HCEC 1CT (cell line): ENCODE data around the gene ANKS1B.
A peak's percentile ranks its signal among the peaks of the same experiment; 100 is the strongest.

Source experiments
- DNase-seq: peaks from one replicate; pipeline ENCODE4 v3.0.0-alpha.2; 2017

ANKS1B gene

GRCh38 chr12:98738539-98738938 is 1246.2 kb downstream of the ANKS1B start:
- no peak for DNase-seq

GRCh38 chr12:98738002-98738401 is 1246.7 kb downstream of the ANKS1B start:
- no peak for DNase-seq

- DNase-seq = no peak
These were observed 1247.4 kb downstream of the ANKS1B start for GRCh38 chr12:98737322-98737712.

- no peak for DNase-seq
These were observed 1248.1 kb downstream of the ANKS1B start for GRCh38 chr12:98736352-98737321.

DNA sequence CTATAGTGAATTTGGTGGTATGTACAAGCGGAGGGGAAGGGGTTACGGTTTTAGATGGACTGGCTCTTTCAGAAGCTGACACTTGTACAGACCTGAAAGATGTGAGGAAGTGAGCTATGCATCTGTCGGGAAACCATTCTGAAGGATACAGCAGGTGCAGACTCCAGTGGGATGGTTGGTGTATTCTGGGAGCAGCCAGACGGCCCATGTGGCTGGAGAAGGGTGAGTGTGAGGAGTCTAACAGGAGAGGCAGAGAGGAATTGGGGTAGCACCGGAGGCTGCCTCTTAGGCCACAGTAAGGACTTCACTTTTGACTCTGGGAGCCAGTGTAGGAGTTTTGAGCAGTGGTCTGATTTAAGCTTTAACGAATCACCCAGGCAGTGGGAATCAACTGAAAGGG is 1248.9 kb downstream of the ANKS1B start:
- no peak for DNase-seq

DNA sequence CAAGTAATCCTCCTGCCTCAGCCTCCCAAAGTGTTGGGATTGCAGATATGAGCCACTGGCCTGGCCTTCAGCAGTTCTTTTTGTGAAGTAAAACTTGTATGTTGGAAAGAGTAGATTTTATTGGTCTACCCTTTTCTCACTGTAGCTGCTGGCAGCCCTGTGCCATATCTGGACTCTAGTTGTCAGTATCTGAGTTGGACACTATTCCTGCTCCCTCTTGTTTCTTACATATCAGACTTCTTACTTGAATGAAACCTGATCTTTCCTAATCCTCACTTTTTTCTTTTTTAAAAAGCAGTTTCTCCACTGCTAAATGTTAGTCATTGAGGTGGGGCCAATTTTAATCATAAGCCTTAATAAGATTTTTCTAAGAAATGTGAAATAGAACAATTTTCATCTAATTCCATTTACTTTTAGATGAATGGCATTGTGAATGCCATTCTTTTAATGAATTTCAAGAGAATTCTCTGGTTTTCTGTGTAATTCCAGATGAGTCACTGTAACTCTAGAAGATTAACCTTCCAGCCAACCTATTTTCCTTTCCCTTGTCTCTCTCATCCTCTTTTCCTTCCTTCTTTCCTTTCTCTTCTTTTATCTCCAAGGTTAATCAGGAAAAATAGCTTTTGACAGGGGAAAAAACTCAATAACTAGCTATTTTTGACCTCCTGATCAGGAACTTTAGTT is 1250.9 kb downstream of the ANKS1B start:
- peak; percentile 16 for DNase-seq

- DNase-seq = no peak
These were observed 1254.3 kb downstream of the ANKS1B start for GRCh38 chr12:98730412-98730811.

DNA sequence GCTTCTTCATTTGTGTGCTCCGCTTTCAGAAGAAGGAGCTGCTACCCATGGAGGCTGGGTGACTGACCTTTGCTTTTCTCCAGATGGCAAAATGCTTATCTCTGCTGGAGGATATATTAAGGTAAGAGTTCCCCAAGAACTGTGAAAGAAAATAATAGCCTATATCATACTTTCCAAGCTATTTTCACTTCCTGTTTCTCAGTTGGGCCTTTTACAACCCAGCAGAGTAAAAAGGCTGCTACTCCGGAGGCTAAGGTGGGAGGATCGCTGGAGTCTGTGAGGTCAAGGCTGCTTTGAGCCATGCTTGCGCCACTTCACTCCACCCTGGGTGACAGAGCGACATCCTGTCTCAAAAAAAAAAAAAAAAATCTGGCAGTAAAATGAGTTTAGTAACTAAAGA is 1257.5 kb downstream of the ANKS1B start:
- no peak for DNase-seq

- DNase-seq = peak; percentile 61
These were observed 1259.1 kb downstream of the ANKS1B start for GRCh38 chr12:98725476-98726247.

DNA sequence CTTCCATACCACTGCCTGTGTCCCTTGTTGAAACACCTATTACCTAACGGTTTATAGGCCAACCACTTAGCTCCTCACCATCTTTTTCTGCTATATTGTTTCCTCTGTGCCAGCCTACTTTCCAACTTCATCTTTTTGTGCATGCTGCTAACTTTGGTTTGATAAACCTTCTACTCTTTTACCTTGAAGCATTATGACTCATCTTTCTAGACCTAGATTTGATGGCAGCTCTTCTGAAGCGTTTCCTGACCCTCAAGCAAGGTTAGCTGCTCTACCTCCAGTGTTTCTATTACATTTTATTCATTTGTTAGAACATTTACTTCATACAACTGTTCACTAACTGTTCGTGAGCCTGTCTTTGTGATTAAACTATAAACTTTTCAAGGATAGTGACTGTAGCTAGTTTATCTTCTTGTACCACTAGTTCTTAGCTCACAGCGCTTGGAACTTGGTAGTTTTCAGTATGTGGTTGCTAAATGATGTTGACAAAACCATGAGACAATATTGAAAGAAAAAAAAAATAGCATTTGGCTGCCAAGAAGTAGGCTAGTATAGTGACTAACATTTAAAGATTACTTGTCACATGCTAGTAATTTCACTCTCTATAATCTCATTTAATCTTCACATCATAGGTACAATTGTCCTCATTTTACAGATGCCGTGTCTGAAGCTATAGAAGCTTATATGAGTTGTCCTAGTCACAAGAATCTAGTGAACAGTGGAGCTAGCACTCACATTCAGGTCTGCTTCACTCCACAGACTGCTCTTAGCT is 1260.2 kb downstream of the ANKS1B start:
- no peak for DNase-seq

DNA sequence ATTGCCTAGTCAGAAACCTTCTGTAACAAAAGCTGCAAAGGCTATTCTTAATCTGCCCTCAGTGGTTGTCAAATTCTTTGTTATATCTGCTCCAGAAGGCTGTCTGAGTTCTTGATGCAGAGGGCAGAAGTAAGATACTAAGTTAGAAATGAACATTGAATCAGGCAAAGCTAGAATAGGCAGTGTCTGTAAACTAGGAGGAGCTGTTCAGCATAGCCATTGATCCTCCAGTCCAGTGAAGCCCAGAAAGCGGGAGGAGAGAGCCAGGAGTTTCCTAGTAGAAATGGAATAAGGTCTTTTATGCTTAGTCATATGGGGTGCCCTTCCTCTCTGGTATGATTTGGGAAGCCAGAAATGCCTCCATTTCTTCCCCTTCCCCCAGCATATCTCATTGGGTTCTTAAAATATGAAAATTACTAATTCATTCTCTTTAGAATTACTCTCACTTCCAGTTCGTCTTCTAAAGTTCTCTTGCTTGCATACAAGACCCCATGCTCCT is 1263.5 kb downstream of the ANKS1B start:
- DNase-seq = no peak

DNA sequence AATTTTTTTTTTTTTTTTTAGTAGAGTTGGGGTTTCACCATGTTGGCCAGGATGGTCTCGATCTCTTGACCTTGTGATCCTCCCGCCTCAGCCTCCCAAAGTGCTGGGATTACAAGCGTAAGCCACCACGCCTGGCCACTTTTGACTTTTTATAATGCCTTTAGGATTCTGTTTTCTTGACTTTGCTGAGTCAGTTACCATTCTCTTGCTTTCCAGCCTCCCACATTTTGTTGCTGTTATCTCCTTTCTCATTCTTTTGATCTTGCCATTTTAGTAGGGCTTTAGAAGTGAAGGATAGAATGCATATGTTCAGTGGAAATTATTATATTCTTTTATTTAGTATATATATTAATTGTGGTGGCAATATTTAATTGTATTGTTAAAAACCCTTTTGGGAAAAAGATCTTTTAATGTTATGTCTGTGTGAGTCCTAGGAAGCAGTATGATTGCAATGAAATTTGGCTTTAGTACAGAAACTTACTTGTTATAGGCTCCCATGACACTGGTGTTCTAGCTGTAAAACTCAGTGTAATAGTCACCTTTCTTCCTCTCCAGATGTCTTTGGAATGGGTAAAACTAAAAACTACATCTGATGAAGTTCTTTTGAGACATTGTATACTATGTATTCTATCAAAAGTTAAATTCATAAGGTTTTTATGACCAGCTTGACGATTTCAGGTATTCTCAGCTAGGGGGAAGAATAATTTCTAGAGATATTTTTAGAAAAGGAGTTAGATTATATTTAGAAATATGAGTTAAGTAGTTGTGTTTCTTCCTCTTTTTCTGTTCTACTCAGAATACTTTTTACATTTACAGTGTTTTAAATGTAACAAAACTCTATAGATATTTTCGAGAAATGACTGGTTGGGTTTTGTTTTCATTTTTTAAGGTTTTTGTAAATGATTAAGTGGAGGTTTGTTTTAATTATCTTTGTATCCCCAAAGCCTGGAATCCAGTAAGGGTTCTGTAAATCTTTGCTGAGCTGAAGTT is 1264.9 kb downstream of the ANKS1B start:
- no peak for DNase-seq

DNA sequence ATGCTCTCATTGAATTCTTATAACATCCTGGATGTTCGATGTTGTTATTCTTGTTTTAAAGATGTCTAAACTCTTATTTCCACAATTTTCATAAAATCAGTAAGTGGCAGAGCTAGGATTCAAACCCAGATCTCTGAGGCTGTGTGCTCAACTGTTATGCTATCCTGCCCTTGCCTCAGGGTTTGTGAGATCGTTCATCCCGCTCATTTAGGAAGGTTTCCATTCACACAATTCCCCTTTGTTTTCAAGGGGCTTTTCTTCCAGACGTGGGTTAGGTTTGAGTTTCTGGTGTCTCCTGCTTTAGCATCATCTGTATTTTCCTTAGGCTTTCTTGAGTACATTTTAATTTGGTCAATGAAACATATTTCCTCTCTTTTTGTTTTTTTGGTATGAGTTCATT is 1270.3 kb downstream of the ANKS1B start:
- DNase-seq = no peak

GRCh38 chr12:98709022-98709421 is 1275.7 kb downstream of the ANKS1B start:
- no peak for DNase-seq

DNA sequence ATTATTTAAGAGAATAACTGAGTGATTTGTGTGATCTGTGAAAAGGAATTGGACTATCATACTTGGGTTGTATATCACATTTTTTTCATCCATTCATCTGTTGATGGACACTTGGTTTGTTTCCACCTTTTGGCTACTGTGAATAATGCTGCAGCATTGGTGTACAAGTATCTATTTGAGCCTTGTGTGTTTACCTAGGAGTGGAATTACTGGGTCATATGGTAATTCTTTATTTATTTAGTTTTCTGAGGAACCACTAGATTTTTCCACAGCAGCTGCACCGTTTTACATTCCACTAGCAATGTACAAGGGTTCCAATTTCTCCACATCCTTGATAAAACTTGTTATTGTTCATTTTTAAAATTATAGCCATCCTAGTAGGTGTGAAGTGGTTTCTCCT is 1283.6 kb downstream of the ANKS1B start:
- peak; percentile 4 for DNase-seq

DNA sequence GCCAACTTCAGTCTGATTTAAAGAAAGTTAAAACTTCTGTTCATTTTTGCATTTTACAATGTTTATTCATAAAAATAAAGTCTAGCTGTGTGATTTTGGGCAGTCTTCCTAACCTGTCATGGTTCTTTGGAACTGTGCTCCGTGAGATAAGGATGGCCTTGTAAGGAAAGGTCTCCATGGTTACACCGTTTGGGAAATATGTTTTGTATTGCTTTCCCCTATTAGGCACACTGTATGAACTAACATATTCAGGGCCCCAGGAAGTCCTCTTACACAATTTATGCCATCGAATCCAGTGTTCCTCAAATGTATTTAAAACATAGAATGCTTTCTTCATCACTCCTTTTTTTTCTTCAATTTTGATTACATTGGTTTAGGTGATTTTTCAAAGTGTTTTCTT is 1285.2 kb downstream of the ANKS1B start:
- DNase-seq = no peak

- DNase-seq = peak; percentile 50
These were observed 1285.9 kb downstream of the ANKS1B start for GRCh38 chr12:98698603-98699463.

- no peak for DNase-seq
These were observed 1287.5 kb downstream of the ANKS1B start for GRCh38 chr12:98697209-98697608.

- no peak for DNase-seq
These were observed 1288.6 kb downstream of the ANKS1B start for GRCh38 chr12:98696036-98696646.

DNA sequence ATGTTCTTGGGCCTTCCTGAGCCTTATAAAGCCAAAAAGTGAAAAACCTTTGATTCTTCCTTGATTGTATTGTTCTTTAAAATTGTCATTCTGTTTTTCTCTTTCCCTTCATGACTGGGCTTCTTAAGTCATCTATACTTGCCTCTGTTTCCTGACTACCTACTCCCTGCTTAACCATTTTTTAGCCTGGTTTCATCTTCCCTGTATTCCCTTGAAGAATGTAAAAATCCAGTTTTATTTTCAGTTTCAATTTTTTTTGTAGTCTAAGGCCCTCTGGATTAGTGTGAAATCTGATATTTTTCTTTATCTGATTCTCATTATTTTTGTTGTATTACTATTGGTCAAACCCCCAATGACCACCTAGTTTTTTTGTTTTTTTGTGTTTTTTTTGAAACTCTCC is 1293.4 kb downstream of the ANKS1B start:
- no peak for DNase-seq
